IMR-90 (cell line): ENCODE data around the gene TRPM1. TPM values are rescaled to one million over a fixed set of nuclear protein-coding genes. Genes with fewer than 3 reads are reported as not detected.

Experiments
- ATAC-seq: fragments of 200-7000 bp; cut with Tn5 transposase; 2 replicates; pipeline ENCODE4 v1.9.1; 2020; ENCODE audit warnings: low read depth, mild to moderate bottlenecking, moderate library complexity
- BruUV-seq: library from RNA; stranded (reverse); fragments of 400-500 nt; replicated peaks from 2 replicates; lab custom pipeline; 2021; lab: Mats Ljungman, UMichigan
- CTCF ChIA-PET: fragments of 300-600 bp; formaldehyde crosslinking; extraction: SDS; loops from one replicate; lab custom pipeline; 2021; ENCODE audit warnings: antibody characterized with exemption; lab: Yijun Ruan, JAX
- POLR2A ChIA-PET: fragments of 300-600 bp; sonication (Branson Sonifier 250); formaldehyde crosslinking; loops from one replicate; lab custom pipeline; 2022; ENCODE audit warnings: antibody characterized with exemption; ENCODE audit not compliant: unreplicated experiment; lab: Charles Lee
- DNase-seq: peaks from one replicate; pipeline ENCODE4 v3.0.0; 2013
- H2AFZ ChIP-seq: replicated peaks from 2 replicates; pipeline ENCODE3; 2013; ENCODE audit warnings: low read length, mild to moderate bottlenecking; ENCODE audit not compliant: poor library complexity
- H2AK5ac ChIP-seq: 2 replicates; pipeline ENCODE4 v1.6.1; 2013; ENCODE audit warnings: low read depth, low read length, inconsistent platforms
- H2AK9ac ChIP-seq: replicated peaks from 2 replicates; pipeline ENCODE3; 2013; ENCODE audit warnings: mild to moderate bottlenecking, low read depth, low read length, moderate library complexity; ENCODE audit not compliant: poor library complexity
- H2BK120ac ChIP-seq: 2 replicates; pipeline ENCODE4 v1.6.1; 2013; ENCODE audit warnings: low read depth, low read length, inconsistent platforms
- H2BK15ac ChIP-seq: 3 replicates; pipeline ENCODE4 v1.6.1; 2013; ENCODE audit warnings: low read depth, low read length, inconsistent platforms
- H2BK20ac ChIP-seq: 2 replicates; pipeline ENCODE4 v1.6.1; 2013; ENCODE audit warnings: low read depth, mild to moderate bottlenecking, inconsistent platforms, low read length, moderate library complexity
- H2BK5ac ChIP-seq: 2 replicates; pipeline ENCODE4 v1.6.1; 2013; ENCODE audit warnings: mild to moderate bottlenecking, low read depth, low read length, inconsistent platforms; ENCODE audit not compliant: poor library complexity, severe bottlenecking
- H3K14ac ChIP-seq: replicated peaks from 2 replicates; pipeline ENCODE4 v1.6.1; 2013; ENCODE audit warnings: low read depth, low read length, inconsistent platforms
- H3K18ac ChIP-seq: 2 replicates; pipeline ENCODE4 v1.6.1; 2013; ENCODE audit warnings: low read depth, low read length, control low read depth
- H3K23ac ChIP-seq: 2 replicates; pipeline ENCODE4 v1.6.1; 2013; ENCODE audit warnings: low read depth, low read length, inconsistent platforms
- H3K27ac ChIP-seq: 2 replicates; pipeline ENCODE4 v1.5.1; 2013; ENCODE audit warnings: mild to moderate bottlenecking, control low read depth, low read length; ENCODE audit not compliant: insufficient read depth
- H3K27me3 ChIP-seq: 2 replicates; pipeline ENCODE4 v1.6.1; 2013; ENCODE audit warnings: low read length; ENCODE audit not compliant: control insufficient read depth, insufficient read depth
- H3K36me3 ChIP-seq: 2 replicates; pipeline ENCODE4 v1.6.1; 2013; ENCODE audit warnings: low read length, mixed read lengths; ENCODE audit not compliant: control insufficient read depth, insufficient read depth
- H3K4ac ChIP-seq: 2 replicates; pipeline ENCODE4 v1.6.1; 2013; ENCODE audit warnings: low read depth, low read length, inconsistent platforms
- H3K4me1 ChIP-seq: 2 replicates; pipeline ENCODE4 v1.6.1; 2013; ENCODE audit warnings: low read length, mixed read lengths; ENCODE audit not compliant: control insufficient read depth, insufficient read depth
- H3K4me2 ChIP-seq: 2 replicates; pipeline ENCODE4 v1.6.1; 2013; ENCODE audit warnings: low read depth, mild to moderate bottlenecking, control low read depth, low read length, moderate library complexity
- H3K4me3 ChIP-seq: 2 replicates; pipeline ENCODE4 v1.5.1; 2013; ENCODE audit warnings: low read depth, mild to moderate bottlenecking, control low read depth, low read length, moderate library complexity; ENCODE audit not compliant: insufficient read depth
- H3K56ac ChIP-seq: 2 replicates; pipeline ENCODE4 v1.6.1; 2013; ENCODE audit warnings: low read length, inconsistent platforms; ENCODE audit not compliant: insufficient read depth; ENCODE audit errors: extremely low read depth
- H3K79me1 ChIP-seq, 2 experiments: 2 replicates each; pipeline ENCODE4 v1.6.1; 2013; ENCODE audit warnings: low read length in 2 of 2, inconsistent platforms in 1 of 2, low read depth in 1 of 2
- H3K9ac ChIP-seq: 2 replicates; pipeline ENCODE4 v1.6.1; 2013; ENCODE audit warnings: low read depth, low read length, control low read depth
- H3K9me1 ChIP-seq: 2 replicates; pipeline ENCODE4 v1.6.1; 2013; ENCODE audit warnings: low read length, inconsistent platforms; ENCODE audit not compliant: insufficient read depth
- H3K9me3 ChIP-seq: 2 replicates; pipeline ENCODE4 v1.6.1; 2013; ENCODE audit warnings: low read length; ENCODE audit not compliant: control insufficient read depth, insufficient read depth
- H4K20me1 ChIP-seq: 2 replicates; pipeline ENCODE4 v1.6.1; 2013; ENCODE audit warnings: low read length, inconsistent platforms; ENCODE audit not compliant: insufficient read depth
- H4K5ac ChIP-seq: 2 replicates; pipeline ENCODE4 v1.6.1; 2013; ENCODE audit warnings: mild to moderate bottlenecking, low read depth, low read length, control low read depth
- H4K8ac ChIP-seq, 2 experiments: 2 replicates each; pipeline ENCODE4 v1.6.1; 2013; ENCODE audit warnings: low read depth in 2 of 2, low read length in 2 of 2, control low read depth in 1 of 2, inconsistent platforms in 1 of 2
- H4K91ac ChIP-seq: 2 replicates; pipeline ENCODE4 v1.6.1; 2013; ENCODE audit warnings: low read depth, low read length, inconsistent platforms; ENCODE audit not compliant: insufficient read depth
- BHLHE40 ChIP-seq: fragments of 150-350 bp; IDR thresholded peaks from 2 replicates; pipeline ENCODE4 v1.6.1; 2016; ENCODE audit warnings: mild to moderate bottlenecking, low read depth, low read length
- CEBPB ChIP-seq: IDR thresholded peaks from 2 replicates; pipeline ENCODE4 v1.6.1; 2012; ENCODE audit warnings: low read depth, low read length, improper control_type of control experiment
- MAFK ChIP-seq: IDR thresholded peaks from 2 replicates; pipeline ENCODE4 v1.6.1; 2012; ENCODE audit warnings: low read depth, low read length, improper control_type of control experiment
- MAZ ChIP-seq: IDR thresholded peaks from 2 replicates; pipeline ENCODE4 v1.6.1; 2012; ENCODE audit warnings: low read depth, mild to moderate bottlenecking, low read length, improper control_type of control experiment, moderate library complexity, borderline replicate concordance
- MXI1 ChIP-seq: IDR thresholded peaks from 2 replicates; pipeline ENCODE4 v1.6.1; 2012; ENCODE audit warnings: low read depth, mild to moderate bottlenecking, low read length, moderate library complexity, borderline replicate concordance
- NFE2L2 ChIP-seq: fragments of 150-350 bp; IDR thresholded peaks from 2 replicates; pipeline ENCODE4 v1.6.1; 2016; ENCODE audit warnings: low read depth, mild to moderate bottlenecking, low read length
- POLR2A ChIP-seq: IDR thresholded peaks from 2 replicates; pipeline ENCODE4 v1.6.1; 2012; ENCODE audit warnings: mild to moderate bottlenecking, low read depth, low read length
- RAD21 ChIP-seq: IDR thresholded peaks from 2 replicates; pipeline ENCODE4 v1.6.1; 2012; ENCODE audit warnings: low read length, improper control_type of control experiment
- RCOR1 ChIP-seq: IDR thresholded peaks from 2 replicates; pipeline ENCODE4 v1.6.1; 2012; ENCODE audit warnings: mild to moderate bottlenecking, low read length, improper control_type of control experiment; ENCODE audit not compliant: insufficient replicate concordance
- RFX5 ChIP-seq: IDR thresholded peaks from 2 replicates; pipeline ENCODE4 v1.8.0; 2012; ENCODE audit warnings: low read depth, mild to moderate bottlenecking, low read length, moderate library complexity
- SMC3 ChIP-seq: fragments of 150-350 bp; IDR thresholded peaks from 2 replicates; pipeline ENCODE4 v1.6.1; 2016; ENCODE audit warnings: low read depth, mild to moderate bottlenecking, antibody characterized with exemption, low read length, moderate library complexity
- WGBS, 2 experiments: methylation state at CpG; one replicate each; pipeline versions ENCODE4 v1.1.5 to v1.1.7; 2013; ENCODE audit warnings: missing lambda C conversion rate in 2 of 2; ENCODE audit not compliant: insufficient read length in 1 of 2; ENCODE audit errors: extremely low coverage in 2 of 2; 5-methylcytosine and 5-hydroxymethylcytosine counted together
- dilution Hi-C: fragments of 300-500 bp; cut with HindIII; formaldehyde crosslinking; loops from one replicate; pipeline ENCODE4 v1.14.3; 2018; ENCODE audit warnings: low sequenced_read_pairs; ENCODE audit not compliant: unreplicated experiment
- in situ Hi-C: fragments of 300-500 bp; cut with MboI; formaldehyde crosslinking; loops from 3 replicates; pipeline ENCODE4 v1.14.3; 2019; ENCODE audit warnings: low sequenced_read_pairs, inconsistent platforms, mixed read lengths
- intact Hi-C: fragments of 100-400 bp; cut with micrococcal nuclease; formaldehyde crosslinking; loops from 2 replicates; pipeline ENCODE4 v1.10.0; 2022
- polyA plus RNA-seq, 3 experiments: library from polyadenylated mRNA; depleted of rRNA; stranded (reverse); fragments of >200 nt; gene quantifications; 2 replicates each; pipeline ENCODE4 v1.2.3, GENCODE V29; 2012; ENCODE audit warnings: low replicate concordance in 1 of 3
- total RNA-seq: library from RNA; depleted of rRNA; stranded (reverse); fragments of >200 nt; gene quantifications from 2 replicates; pipeline ENCODE4 v1.2.3, GENCODE V29; 2012
- TF ChIP-seq, protein P1 (sequence below): conservative IDR thresholded peaks from 2 replicates; pipeline ENCODE4 v1.5.1; 2012; ENCODE audit warnings: mild to moderate bottlenecking, low read depth, low read length, improper control_type of control experiment
- TF ChIP-seq, protein P2 (sequence below): fragments of 150-350 bp; IDR thresholded peaks from 2 replicates; pipeline ENCODE4 v1.6.1; 2017; ENCODE audit warnings: mild to moderate bottlenecking, antibody characterized with exemption, low read length, low read depth

TRPM1 gene
- total and polyA plus RNA-seq, 2 of the 4 experiments (the other 2 are of a cell fraction): not detected

DNA sequence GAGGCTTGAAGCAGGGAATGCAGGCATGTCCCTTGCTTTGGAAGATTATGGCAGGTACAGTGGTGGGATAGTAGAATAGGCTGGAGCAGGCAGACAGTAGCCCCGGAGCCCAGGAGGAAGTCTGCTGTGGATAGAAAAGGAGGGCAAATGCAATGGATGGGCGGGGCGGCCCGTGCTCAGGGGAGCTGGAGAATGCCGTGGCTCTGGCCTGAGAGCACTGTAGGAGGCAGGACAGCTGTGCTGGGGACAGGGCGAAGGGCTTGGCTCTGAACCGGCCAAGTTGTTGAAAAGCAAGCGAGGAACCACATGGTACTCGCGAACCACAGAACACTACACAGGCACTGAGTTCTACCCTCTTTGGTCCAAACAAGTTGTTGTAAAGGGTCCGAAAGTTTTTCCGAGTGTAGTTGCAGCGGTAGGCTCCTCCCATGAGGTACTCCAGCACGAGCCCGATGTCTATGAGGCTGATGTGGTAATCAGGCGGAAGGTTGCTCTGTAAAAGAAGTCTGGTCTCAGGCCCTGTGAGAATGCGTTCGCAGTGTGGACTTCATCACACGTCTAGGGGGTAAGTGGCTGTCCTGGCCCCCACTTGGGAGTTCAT is 54.7 kb downstream of the TRPM1 start:
- no peak overlapping the region for H3K4me3 ChIP-seq
- intact Hi-C loops: no loop called here
- H4K5ac ChIP-seq: no peak overlapping the region
- no peaks in the 10 kb centered on the region for H3K9me3 ChIP-seq
- no peak overlapping the region for H3K4ac ChIP-seq
- H3K79me1 ChIP-seq: no peaks in the 10 kb centered on the region
- H4K20me1 ChIP-seq: no peaks in the 10 kb centered on the region
- TF ChIP-seq POLR2A (no peak), RFX5 (no peak), MAFK (no peak), SMC3 (no peak), MXI1 (no peak), BHLHE40 (no peak), CEBPB (no peak), RCOR1 (no peak), NFE2L2 (no peak), RAD21 (no peak), MAZ (no peak)
- TF ChIP-seq, protein P1, sequence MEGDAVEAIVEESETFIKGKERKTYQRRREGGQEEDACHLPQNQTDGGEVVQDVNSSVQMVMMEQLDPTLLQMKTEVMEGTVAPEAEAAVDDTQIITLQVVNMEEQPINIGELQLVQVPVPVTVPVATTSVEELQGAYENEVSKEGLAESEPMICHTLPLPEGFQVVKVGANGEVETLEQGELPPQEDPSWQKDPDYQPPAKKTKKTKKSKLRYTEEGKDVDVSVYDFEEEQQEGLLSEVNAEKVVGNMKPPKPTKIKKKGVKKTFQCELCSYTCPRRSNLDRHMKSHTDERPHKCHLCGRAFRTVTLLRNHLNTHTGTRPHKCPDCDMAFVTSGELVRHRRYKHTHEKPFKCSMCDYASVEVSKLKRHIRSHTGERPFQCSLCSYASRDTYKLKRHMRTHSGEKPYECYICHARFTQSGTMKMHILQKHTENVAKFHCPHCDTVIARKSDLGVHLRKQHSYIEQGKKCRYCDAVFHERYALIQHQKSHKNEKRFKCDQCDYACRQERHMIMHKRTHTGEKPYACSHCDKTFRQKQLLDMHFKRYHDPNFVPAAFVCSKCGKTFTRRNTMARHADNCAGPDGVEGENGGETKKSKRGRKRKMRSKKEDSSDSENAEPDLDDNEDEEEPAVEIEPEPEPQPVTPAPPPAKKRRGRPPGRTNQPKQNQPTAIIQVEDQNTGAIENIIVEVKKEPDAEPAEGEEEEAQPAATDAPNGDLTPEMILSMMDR: no peak
- TF ChIP-seq, protein P2, sequence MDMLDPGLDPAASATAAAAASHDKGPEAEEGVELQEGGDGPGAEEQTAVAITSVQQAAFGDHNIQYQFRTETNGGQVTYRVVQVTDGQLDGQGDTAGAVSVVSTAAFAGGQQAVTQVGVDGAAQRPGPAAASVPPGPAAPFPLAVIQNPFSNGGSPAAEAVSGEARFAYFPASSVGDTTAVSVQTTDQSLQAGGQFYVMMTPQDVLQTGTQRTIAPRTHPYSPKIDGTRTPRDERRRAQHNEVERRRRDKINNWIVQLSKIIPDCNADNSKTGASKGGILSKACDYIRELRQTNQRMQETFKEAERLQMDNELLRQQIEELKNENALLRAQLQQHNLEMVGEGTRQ: no peak
- H2BK120ac ChIP-seq: no peak overlapping the region
- H3K56ac ChIP-seq: no peak overlapping the region
- peaks cover 1% of the 10 kb centered on the region; the same call in 1 of the 2 replicates for H3K27me3 ChIP-seq
- H2AK5ac ChIP-seq: no peak overlapping the region
- in situ Hi-C loops: no loop called here
- H3K9me1 ChIP-seq: peaks cover 2% of the 10 kb centered on the region; the same call in 1 of the 2 replicates
- no peak overlapping the region for H3K23ac ChIP-seq
- no peak overlapping the region for H4K8ac ChIP-seq
- no peak overlapping the region for H3K4me2 ChIP-seq
- no peaks in the 10 kb centered on the region for H3K36me3 ChIP-seq
- H2BK5ac ChIP-seq: no peak overlapping the region
- ATAC-seq (no peak), DNase-seq (no peak)
- dilution Hi-C loops: no loop called here
- WGBS, 2 experiments: 90% methylated on average over 2 of the region's 19 CpGs; no CpG with 5 or more reads in 1 of the 2 experiments
- H3K27ac ChIP-seq: no peak overlapping the region
- H2BK15ac ChIP-seq: no peak overlapping the region
- ChIA-PET CTCF (no interaction called here), POLR2A (no interaction called here)
- H3K14ac ChIP-seq: no peak overlapping the region
- no peaks in the 10 kb centered on the region; the same call in 1 of the 2 replicates for H3K4me1 ChIP-seq
- H3K18ac ChIP-seq: no peak overlapping the region
- H3K9ac ChIP-seq: no peak overlapping the region
- H2BK20ac ChIP-seq: no peak overlapping the region
- no peak overlapping the region for H2AFZ ChIP-seq
- no TSS peak for BruUV-seq
- no peak overlapping the region for H2AK9ac ChIP-seq
- no peak overlapping the region for H4K91ac ChIP-seq
